OCI-LY3 (cell line): Measurements from ENCODE around the gene SH3RF3.

Source experiments
- H2AFZ ChIP-seq: fragments of 200-600, 300-600 bp; shearing (Covaris generic); 2 replicates; pipeline ENCODE4 v1.6.0; 2014; ENCODE audit warnings: antibody characterized with exemption, low read depth, low read length
- H3K27ac ChIP-seq: fragments of 200-600, 300-600 bp; sonication (generic); 2 replicates; pipeline ENCODE4 v1.5.1; 2014; ENCODE audit warnings: mild to moderate bottlenecking, low read length, moderate library complexity, mixed read lengths
- H3K27me3 ChIP-seq: fragments of 200-600, 300-600 bp; sonication (generic); 2 replicates; pipeline ENCODE4 v1.6.1; 2014; ENCODE audit warnings: low read depth, low read length, mixed read lengths
- H3K36me3 ChIP-seq: fragments of 200-600, 300-600 bp; sonication (generic); replicated peaks from 2 replicates; pipeline ENCODE3; 2014; ENCODE audit warnings: low read depth, low read length, mixed read lengths
- H3K4me1 ChIP-seq: fragments of 300-600, 200-600 bp; sonication (generic); 2 replicates; pipeline ENCODE4 v1.6.1; 2014; ENCODE audit warnings: low read length, mixed read lengths
- H3K4me2 ChIP-seq: fragments of 200-600, 300-600 bp; sonication (generic); 2 replicates; pipeline ENCODE4 v1.6.1; 2014; ENCODE audit warnings: low read length, mixed read lengths
- H3K4me3 ChIP-seq: fragments of 300-600, 200-600 bp; sonication (generic); 2 replicates; pipeline ENCODE4 v1.5.1; 2014; ENCODE audit warnings: antibody characterized with exemption, mild to moderate bottlenecking, low read length, moderate library complexity
- H3K79me2 ChIP-seq: fragments of 300-600, 200-600 bp; shearing (Covaris generic); 2 replicates; pipeline ENCODE4 v1.6.1; 2014; ENCODE audit warnings: mild to moderate bottlenecking, low read length, mixed read lengths
- H3K9ac ChIP-seq: fragments of 300-600, 200-600 bp; shearing (Covaris generic); 2 replicates; pipeline ENCODE4 v1.6.0; 2014; ENCODE audit warnings: mild to moderate bottlenecking, low read length, moderate library complexity
- H3K9me3 ChIP-seq: fragments of 200-600, 300-600 bp; shearing (Covaris generic); 2 replicates; pipeline ENCODE4 v1.6.1; 2014; ENCODE audit warnings: low read length, mixed read lengths; ENCODE audit not compliant: insufficient read depth
- H4K20me1 ChIP-seq: fragments of 200-600, 300-600 bp; sonication (generic); 2 replicates; pipeline ENCODE4 v1.6.1; 2016; ENCODE audit warnings: low read length, mixed read lengths; ENCODE audit not compliant: insufficient read depth
- EZH2phosphoT487 ChIP-seq: fragments of 200-600 bp; shearing (Covaris generic); IDR thresholded peaks from 2 replicates; pipeline ENCODE4 v1.6.1; 2018; ENCODE audit warnings: antibody characterized with exemption, mixed run types, low read depth
- TF ChIP-seq, protein P1 (sequence below): fragments of 200-600, 300-600 bp; sonication (generic); IDR thresholded peaks from 2 replicates; pipeline ENCODE4 v1.5.1; 2014; ENCODE audit warnings: antibody characterized with exemption, low read length, low read depth

Gene SH3RF3

GRCh38 chr2:109370399-109371035 lies 241.5 kb downstream of the SH3RF3 start:
- Histone ChIP-seq H3K27ac (no peak overlapping the region), H3K27me3 (no peaks in the 10 kb centered on the region), H3K9me3 (no peaks in the 10 kb centered on the region), H3K4me3 (no peak overlapping the region), H3K36me3 (no peaks in the 10 kb centered on the region), H3K4me1 (no peaks in the 10 kb centered on the region), H3K4me2 (no peak overlapping the region), H4K20me1 (no peaks in the 10 kb centered on the region), H2AFZ (no peak overlapping the region), H3K9ac (no peak overlapping the region), H3K79me2 (no peaks in the 10 kb centered on the region)
- TF ChIP-seq, protein P1, sequence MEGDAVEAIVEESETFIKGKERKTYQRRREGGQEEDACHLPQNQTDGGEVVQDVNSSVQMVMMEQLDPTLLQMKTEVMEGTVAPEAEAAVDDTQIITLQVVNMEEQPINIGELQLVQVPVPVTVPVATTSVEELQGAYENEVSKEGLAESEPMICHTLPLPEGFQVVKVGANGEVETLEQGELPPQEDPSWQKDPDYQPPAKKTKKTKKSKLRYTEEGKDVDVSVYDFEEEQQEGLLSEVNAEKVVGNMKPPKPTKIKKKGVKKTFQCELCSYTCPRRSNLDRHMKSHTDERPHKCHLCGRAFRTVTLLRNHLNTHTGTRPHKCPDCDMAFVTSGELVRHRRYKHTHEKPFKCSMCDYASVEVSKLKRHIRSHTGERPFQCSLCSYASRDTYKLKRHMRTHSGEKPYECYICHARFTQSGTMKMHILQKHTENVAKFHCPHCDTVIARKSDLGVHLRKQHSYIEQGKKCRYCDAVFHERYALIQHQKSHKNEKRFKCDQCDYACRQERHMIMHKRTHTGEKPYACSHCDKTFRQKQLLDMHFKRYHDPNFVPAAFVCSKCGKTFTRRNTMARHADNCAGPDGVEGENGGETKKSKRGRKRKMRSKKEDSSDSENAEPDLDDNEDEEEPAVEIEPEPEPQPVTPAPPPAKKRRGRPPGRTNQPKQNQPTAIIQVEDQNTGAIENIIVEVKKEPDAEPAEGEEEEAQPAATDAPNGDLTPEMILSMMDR, result no peak
- TF ChIP-seq EZH2phosphoT487, result no peak

DNA sequence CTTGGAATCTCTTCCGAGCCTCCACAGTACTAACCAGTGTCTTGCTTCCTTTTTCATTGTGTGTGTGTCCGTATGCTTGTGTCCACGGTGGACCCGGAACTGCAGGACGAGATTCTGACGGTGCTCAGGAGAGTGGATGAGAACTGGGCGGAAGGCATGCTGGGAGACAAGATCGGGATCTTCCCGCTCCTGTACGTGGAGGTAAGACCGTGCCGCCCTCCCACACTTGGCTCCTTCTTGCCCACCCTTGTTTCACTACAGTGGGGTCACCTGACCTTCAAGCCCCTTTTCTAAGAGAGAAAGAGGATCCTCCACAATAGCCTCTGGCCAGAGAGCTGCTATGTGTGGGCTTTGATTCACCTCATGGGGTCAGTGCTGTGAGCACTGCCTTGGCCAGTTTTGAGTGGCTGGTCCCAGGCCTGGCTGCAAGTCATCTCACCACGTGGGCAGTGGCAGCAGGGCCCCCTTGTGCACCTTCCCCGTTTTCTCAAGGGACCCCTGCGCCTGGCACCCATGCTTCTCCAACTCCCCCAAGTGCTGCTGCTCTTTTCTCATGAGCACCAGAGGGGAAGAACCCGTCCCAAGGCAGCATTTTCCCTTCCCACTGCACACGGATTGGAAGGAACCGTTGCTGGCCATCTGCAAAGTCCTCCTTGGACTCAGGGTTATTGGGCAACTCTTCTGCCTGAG lies 242.6 kb downstream of the SH3RF3 start:
- no peaks in the 10 kb centered on the region for H3K9me3 ChIP-seq
- no peaks in the 10 kb centered on the region for H3K36me3 ChIP-seq
- TF ChIP-seq EZH2phosphoT487, result no peak
- TF ChIP-seq, protein P1, result no peak
- no peak overlapping the region for H3K27ac ChIP-seq
- no peak overlapping the region for H3K4me3 ChIP-seq
- no peaks in the 10 kb centered on the region for H3K4me1 ChIP-seq
- no peak overlapping the region for H2AFZ ChIP-seq
- H3K27me3 ChIP-seq, result no peaks in the 10 kb centered on the region
- no peak overlapping the region for H3K4me2 ChIP-seq
- no peak overlapping the region for H3K9ac ChIP-seq
- no peaks in the 10 kb centered on the region for H4K20me1 ChIP-seq
- H3K79me2 ChIP-seq, result no peaks in the 10 kb centered on the region

DNA sequence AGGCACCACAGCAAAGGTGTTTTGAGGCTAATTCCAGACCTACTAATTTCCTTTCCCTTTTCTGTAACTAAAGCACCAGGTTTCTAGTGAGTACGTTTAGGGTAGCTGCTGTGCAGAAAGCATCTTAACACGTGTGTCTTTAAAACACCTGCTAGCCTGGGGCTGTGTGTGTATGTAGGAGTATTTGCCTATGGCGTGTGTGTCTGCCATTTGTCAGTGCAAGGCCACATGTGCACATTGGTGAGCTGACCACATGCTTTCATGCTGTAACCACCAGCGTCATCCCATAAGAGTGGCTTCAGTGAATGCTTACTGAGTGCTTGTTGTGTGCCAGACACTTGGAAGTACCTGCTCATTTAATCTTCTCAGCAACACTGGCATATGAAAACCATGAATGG lies 243.2 kb downstream of the SH3RF3 start:
- Histone ChIP-seq H3K79me2 (no peaks in the 10 kb centered on the region), H3K9me3 (no peaks in the 10 kb centered on the region), H2AFZ (no peak overlapping the region), H3K27ac (no peak overlapping the region), H3K27me3 (no peaks in the 10 kb centered on the region), H4K20me1 (no peaks in the 10 kb centered on the region), H3K4me1 (no peaks in the 10 kb centered on the region), H3K4me2 (no peak overlapping the region), H3K4me3 (no peak overlapping the region), H3K36me3 (no peaks in the 10 kb centered on the region), H3K9ac (no peak overlapping the region)
- TF ChIP-seq, protein P1, result no peak
- no peak for TF ChIP-seq EZH2phosphoT487

GRCh38 chr2:109372614-109373013 lies 243.6 kb downstream of the SH3RF3 start:
- Histone ChIP-seq H3K79me2 (no peaks in the 10 kb centered on the region), H3K4me3 (no peak overlapping the region), H3K4me2 (no peak overlapping the region), H2AFZ (no peak overlapping the region), H3K27ac (no peak overlapping the region), H3K4me1 (no peaks in the 10 kb centered on the region), H4K20me1 (no peaks in the 10 kb centered on the region), H3K9ac (no peak overlapping the region), H3K36me3 (no peaks in the 10 kb centered on the region), H3K9me3 (no peaks in the 10 kb centered on the region), H3K27me3 (no peaks in the 10 kb centered on the region)
- TF ChIP-seq, protein P1, result no peak
- no peak for TF ChIP-seq EZH2phosphoT487
